ENCODE results near the gene CARD11.

The CARD11 gene

DNA sequence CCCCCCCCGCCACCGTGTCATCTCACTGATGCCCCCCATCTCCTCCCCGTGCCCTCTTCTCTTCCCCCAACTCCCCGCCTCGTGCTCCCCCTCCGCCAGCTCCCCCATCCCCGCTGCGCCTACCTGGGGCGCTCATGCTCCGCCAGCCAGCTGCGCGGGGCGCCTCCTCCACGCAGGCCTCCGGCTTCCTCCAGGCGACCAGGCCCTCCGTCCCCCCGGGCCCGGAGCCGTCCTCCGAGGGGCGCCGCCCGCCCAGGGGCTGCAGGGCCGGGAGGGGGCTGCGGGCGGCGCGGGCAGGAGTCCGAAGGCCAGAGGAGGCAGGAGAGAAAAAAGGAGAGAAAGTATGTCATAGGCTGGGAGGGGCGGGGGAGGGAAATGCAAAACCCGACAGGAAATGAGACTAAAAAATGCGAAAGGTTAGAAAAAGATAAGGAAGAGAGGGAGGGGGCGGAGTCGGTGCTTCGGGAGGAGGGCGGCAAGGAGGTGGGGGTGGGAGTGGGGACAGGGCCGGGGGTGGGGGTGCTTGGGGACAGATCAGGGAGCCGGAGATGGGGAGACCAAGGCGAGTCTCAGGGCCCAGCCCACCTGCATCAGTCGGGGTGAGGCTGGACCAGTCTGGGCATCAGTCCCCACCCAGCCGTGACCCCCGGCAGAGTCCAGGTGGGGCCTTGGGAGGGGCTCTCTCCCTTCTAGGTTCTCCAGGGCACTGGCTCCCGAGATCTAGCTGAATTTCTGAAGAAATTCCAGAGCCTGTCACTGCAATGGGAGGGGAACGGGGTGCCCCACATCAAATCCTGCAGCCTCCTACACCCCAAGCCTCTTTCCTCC, at the start of gene CARD11:
Gene CARD11 (minus strand): TSS at position 324 of the 828 bp plus-strand sequence. CDS start 85,361 bp downstream, outside the sequence.
- in situ Hi-C loops (cut with MboI; ENCODE audit: low sequenced_read_pairs) = no loop called here

GRCh38 chr7:3092468-3092867, 48.8 kb upstream of the CARD11 start:
- in situ Hi-C loops (cut with MboI; ENCODE audit: low sequenced_read_pairs) = no loop called here

DNA sequence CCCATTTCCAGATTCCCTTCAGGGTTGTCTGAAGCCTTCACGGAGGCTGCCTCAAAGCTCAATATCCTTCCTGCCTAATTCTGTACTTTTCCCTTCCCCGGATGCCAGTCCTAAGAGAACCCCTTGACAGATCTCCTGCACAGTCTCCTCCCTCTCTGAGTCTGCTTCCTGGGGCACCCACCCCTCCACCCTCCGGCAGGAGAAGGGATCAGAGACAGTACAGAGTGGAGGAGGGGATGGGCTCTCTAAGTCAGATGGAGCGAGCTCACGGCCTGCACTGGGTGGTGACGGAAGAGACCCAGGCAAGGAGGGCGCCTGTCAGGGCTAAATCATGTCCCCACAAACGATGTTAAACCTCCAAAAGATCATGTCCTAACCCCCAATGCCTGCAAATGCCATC, 48.0 kb upstream of the CARD11 start:
- in situ Hi-C loops (cut with MboI; ENCODE audit: low sequenced_read_pairs) = no loop called here

DNA sequence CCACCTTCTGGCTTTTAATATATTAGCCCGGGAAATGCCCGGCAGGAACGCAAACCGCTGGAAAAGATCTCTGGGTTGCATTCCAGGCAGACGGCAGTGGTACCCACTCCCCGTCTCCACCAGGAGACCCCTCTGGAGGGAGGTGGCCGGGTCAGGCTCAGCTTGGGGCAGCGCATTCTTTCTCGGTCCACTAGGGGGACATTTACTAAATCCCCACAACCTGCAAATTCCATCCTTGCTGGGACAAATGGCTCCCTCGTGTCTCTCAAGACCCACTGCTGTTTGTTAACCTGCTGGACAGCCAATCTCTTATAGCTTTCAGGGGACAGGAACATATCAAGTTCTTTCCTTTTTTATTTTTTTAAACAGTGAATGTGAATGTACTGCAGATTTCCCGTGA, 45.8 kb upstream of the CARD11 start:
- in situ Hi-C loops (cut with MboI; ENCODE audit: low sequenced_read_pairs) = no loop called here

GRCh38 chr7:3087243-3087755, 43.6 kb upstream of the CARD11 start:
- in situ Hi-C loops (cut with MboI; ENCODE audit: low sequenced_read_pairs) = no loop called here

- in situ Hi-C loops (cut with MboI; ENCODE audit: low sequenced_read_pairs) = no loop called here
These were observed 39.7 kb upstream of the CARD11 start for GRCh38 chr7:3083350-3083749.

DNA sequence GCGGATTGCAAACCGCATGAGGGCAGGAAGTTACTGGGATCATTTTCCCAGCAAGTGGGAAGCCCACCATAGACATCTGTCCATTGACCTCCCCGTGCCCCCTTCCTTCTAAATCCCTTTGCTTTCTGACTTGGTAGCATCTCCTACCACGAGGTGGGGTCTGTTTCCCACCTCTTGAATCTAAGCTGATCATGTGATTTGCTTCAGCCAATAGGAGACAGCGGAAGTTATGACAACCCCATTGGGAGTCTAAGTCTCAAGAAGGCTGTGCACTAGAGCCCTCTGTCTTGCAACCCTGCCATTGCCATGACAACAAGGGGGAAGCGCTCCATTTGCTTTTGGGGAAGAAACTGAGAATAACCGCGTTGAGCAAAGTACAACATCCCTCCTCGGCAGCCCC, 39.2 kb upstream of the CARD11 start:
- in situ Hi-C loops (cut with MboI; ENCODE audit: low sequenced_read_pairs) = no loop called here

DNA sequence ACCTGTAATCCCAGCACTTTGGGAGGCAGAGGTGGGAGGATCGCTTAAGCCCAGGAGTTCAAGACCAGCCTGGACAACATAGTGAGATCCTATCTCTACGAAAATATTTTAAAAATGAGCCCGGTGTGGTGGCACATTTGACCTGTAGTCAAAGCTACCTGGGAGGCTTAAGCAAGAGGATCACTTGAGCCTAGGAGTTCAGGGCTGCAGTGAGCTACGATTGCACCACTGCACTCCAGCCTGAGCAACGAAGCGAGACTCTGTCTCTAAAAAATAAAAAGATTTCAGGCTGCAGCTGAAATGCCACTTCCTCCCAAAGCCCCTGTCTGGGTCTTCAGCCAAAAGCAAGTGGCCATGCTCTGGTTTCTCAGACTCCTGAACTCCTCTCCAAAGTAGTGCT, 38.7 kb upstream of the CARD11 start:
- in situ Hi-C loops (cut with MboI; ENCODE audit: low sequenced_read_pairs) = no loop called here

DNA sequence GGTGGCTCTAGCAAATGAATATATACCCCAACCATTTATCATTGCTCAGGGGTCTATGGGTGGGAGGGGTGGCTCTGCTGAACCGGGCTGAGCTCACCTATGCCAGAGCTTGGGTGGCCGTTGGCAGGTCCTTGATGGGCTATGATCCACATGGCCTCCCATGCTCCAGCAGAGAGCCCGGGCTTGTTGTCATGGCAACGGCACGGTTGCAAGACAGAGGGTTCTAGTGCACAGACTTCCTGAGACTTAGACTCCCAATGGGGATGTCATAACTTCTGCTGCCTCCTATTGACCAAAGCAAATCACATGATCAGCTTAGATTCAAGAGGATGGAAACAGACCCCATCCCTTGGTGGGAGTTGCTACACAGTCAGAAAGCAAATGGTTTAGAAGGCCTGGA, 36.4 kb upstream of the CARD11 start:
- in situ Hi-C loops (cut with MboI; ENCODE audit: low sequenced_read_pairs) = no loop called here

DNA sequence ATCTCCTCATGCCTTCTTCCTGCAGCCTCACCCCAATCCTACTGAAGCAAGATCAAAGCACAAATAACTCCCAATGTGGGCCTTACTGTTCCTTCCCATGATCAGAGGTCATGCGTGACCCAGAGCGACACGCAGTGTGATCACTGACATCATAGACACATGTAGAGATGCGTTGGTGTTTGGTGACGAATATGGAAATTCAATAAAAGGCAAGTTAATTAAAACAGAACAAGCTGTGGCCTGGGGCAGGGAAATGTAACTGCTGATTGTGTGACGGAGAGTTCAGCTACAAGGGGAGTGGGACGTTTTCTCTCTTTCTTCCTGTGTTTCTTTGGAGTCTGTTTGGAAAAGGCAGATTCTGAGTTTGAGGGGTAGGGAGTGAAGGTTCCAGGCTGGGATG, 34.8 kb upstream of the CARD11 start:
- in situ Hi-C loops (cut with MboI; ENCODE audit: low sequenced_read_pairs) = no loop called here

- in situ Hi-C loops (cut with MboI; ENCODE audit: low sequenced_read_pairs) = no loop called here
These were observed 33.0 kb upstream of the CARD11 start for GRCh38 chr7:3076700-3077099.

DNA sequence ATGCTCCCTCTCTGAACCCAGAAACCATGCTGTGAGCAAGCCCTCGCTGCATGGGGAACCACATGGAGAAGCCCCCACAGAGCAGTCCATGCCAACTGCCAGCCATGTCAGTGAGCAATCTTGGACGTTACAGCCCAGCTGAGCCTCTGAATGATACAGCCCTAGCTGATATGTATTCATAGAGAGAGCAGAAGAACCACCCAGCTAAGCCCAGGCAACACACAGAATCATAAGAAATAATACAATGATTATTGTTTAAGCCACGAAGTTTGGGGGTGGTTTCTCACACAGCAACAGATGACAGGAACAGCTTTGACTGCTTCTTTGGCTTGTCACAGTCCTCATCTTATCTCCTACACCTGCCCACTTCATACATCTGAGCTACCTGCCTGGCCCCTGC, 32.5 kb upstream of the CARD11 start:
- in situ Hi-C loops (cut with MboI; ENCODE audit: low sequenced_read_pairs) = no loop called here

DNA sequence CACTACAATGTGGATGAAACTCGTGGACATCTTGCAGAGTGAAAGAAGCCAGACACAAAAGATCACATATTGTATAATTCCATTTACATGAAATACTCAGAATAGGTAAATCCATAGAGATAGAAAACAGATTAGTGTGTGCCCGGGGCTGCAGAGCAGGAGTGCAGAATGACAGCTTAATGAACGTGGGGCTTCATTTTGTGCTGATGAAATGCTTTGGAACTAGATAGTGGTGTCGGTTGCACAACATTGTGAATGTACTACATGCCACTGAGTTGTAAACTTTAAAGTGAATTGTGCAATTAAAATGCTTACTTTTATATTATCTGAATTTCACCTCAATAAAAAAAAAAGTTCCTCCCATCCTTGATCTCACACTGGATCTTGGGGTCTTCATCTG, 31.8 kb upstream of the CARD11 start:
- in situ Hi-C loops (cut with MboI; ENCODE audit: low sequenced_read_pairs) = no loop called here

GRCh38 chr7:3074459-3074821, 30.8 kb upstream of the CARD11 start:
- in situ Hi-C loops (cut with MboI; ENCODE audit: low sequenced_read_pairs) = no loop called here

GRCh38 chr7:3073763-3074458, 30.2 kb upstream of the CARD11 start:
- in situ Hi-C loops (cut with MboI; ENCODE audit: low sequenced_read_pairs) = no loop called here

DNA sequence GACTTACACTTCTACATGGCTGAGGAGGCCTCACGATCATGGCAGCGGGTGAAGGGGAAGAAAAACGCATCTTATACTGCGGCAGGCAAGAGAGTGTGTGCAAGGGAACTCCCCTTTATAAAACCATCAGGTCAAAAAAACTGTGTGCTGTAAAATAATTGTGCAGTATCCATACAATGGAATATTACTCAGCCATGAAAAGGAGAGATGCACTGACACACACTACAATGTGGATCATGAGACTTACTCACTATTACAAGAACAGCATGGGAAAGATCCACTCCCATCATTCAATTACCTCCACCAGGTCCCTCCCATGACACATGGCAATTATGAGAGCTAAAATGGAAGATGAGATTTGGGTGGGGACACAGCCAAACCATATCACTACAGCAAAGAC, 27.2 kb upstream of the CARD11 start:
- in situ Hi-C loops (cut with MboI; ENCODE audit: low sequenced_read_pairs) = no loop called here

GRCh38 chr7:3069771-3070449, 26.2 kb upstream of the CARD11 start:
- in situ Hi-C loops (cut with MboI; ENCODE audit: low sequenced_read_pairs) = no loop called here

GRCh38 chr7:3068530-3068929, 24.9 kb upstream of the CARD11 start:
- in situ Hi-C loops (cut with MboI; ENCODE audit: low sequenced_read_pairs) = no loop called here

GRCh38 chr7:3067606-3068380, 24.1 kb upstream of the CARD11 start:
- in situ Hi-C loops (cut with MboI; ENCODE audit: low sequenced_read_pairs) = no loop called here

GRCh38 chr7:3067193-3067592, 23.5 kb upstream of the CARD11 start:
- in situ Hi-C loops (cut with MboI; ENCODE audit: low sequenced_read_pairs) = no loop called here

GRCh38 chr7:3066506-3066905, 22.8 kb upstream of the CARD11 start:
- in situ Hi-C loops (cut with MboI; ENCODE audit: low sequenced_read_pairs) = no loop called here

Measured in HL-60/S4 treated with retinoic acid at 250 ng/mL for 4 days and 3 days (cell line).